Activated naive CD8-positive, alpha-beta T cell treated with anti-CD3 and anti-CD28 coated beads, Interleukin-2, amount 50 U/mL, for 16 hours (primary cell): ENCODE data around the gene RASA4.
A peak's percentile ranks its signal among the peaks of the same experiment; 100 is the strongest.
"Not testable (repeated sequence)": the region's sequence is repeated elsewhere in the genome, so short reads cannot be mapped to it uniquely, and the experiment has no call there.

Experiments
- DNase-seq: peaks from one replicate; pipeline ENCODE4 v3.0.0-alpha.2; 2020; ENCODE audit warnings: low read depth, low spot score

The RASA4 gene

GRCh38 chr7:102606848-102607247, 9.7 kb downstream of the RASA4 start:
- not testable (repeated sequence) for DNase-seq

- not testable (repeated sequence) for DNase-seq
Observed at GRCh38 chr7:102604431-102605145, 12.0 kb downstream of the RASA4 start.

DNA sequence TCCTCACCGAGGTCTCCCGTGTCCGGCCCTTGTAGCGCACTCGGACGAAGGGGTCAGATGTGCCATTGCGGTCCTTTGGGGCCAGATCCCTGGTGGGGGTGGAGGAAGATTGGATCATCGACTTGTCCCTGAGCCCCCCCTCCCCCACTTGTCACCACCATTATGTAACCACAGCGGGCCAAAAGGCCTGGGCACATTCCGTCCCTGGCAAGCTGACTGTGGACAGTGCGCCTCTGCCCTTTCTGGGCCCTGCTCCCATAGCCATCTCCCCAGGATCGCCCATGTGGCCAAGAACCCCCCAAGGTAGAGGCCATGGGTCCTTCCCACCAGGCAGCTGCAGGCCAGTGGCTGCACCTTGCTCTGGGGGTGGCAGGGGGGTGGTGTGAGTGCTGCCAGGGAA, 14.2 kb downstream of the RASA4 start:
- not testable (repeated sequence) for DNase-seq

DNA sequence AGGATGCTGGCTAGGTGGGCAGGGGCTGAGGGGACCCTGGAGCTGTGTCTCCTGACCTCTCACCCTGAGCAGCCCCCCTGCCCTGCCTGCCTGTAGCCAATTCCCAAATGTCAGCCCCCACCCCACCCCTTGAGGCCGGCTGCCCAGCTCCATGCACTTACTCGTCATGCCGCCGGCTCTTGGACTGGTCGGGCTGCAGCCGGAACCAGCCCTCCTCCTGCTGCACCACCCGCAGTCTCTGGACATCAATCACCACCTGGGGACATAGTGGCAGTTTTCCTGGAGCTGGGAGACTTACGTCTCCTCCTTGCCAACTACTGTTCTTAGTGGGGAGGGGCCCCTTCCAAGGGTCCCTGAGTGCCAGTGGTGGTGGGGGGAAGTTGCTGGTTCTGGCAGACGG, 16.9 kb downstream of the RASA4 start:
- DNase-seq = not testable (repeated sequence)

DNA sequence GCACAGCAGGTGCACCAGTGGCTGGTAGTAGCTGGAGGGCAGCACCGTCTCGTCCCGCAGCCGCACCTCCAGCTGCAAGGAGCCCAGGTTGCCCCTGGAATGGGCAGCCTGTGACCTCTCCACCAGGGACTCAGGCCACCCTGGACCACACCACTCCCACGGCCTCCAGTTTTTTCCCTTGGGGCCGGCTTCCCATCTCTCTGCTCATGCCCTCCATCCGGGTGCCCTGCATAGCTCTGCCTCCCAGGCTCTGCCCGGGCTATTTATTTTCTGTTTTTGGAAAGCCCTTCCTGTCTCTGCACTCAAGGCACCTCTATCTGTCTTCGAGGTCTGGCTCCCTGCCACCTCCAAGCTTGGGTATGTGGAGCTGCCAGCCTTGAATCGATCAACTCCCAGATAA, 20.5 kb downstream of the RASA4 start:
- not testable (repeated sequence) for DNase-seq

- DNase-seq = not testable (repeated sequence)
Observed at GRCh38 chr7:102593637-102594334, 22.8 kb downstream of the RASA4 start.

DNA sequence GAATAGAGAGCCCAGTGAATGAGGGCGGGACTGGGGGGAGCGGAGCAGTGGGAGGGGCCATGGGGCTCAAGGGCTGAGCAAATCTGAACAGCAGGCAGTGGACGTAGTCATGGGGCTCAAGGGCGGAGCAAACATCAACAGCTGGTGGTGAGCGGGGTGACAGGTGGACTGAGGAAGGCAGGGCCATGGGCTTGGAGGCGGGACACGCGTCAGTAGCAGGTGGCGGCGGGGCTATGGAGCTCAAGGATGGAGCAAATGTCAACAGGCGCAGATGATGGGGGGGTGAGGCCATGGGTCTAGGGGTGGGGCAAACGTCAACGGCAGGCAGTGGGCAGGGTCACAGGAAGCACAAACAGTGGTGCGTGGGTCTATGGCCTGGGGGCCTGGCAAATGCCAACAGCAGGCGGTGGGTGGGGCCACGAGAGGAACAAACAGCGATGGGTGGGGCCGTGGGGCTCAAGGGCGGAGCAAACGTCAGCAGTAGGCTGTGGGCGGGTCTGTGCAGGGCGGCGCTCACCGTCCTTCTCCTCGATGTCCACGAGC, 24.0 kb downstream of the RASA4 start:
- DNase-seq = not testable (repeated sequence)

- not testable (repeated sequence) for DNase-seq
Observed at GRCh38 chr7:102589857-102590256, 26.7 kb downstream of the RASA4 start.

GRCh38 chr7:102583495-102583894, 33.1 kb downstream of the RASA4 start:
- not testable (repeated sequence) for DNase-seq

DNA sequence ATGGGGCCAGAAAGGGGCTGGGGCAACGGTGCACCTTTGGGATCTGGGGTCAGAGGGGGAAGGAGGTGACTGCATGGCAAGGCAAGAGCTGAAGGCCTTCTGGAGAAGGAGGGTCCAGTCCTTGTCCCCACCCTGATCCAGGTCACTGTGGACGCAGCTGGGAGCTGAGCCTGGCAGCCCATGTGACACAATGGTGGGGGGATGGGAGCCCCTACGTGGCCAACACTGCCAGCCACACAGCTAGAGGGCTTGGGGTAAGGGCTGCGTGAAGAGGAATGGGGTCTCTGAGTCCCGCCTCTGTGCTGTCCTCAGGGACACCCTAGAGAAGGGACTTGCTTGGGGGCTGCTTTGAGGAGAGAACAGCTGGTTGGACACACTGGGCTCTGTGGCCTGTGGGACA, 34.8 kb downstream of the RASA4 start:
- DNase-seq = not testable (repeated sequence)

DNA sequence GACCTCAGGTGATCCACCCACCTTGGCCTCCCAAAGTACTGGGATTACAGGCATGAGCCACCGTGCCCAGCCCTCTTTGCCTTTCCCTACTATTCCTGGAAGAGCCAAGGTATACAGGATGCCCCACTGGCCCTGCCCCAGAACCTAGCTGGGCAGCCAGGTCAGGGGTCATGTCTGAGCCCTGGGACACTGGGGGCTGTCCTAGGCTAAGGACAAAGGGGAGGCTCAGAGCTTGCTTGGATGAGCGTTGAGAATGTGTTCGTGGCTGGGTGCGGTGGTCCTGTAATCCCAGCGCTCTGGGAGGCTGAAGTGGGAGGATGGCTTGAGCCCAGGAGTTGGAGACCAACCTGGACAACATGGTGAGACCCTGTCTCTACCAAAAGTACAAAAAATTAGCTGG, 38.1 kb downstream of the RASA4 start:
- DNase-seq = not testable (repeated sequence)

- not testable (repeated sequence) for DNase-seq
Observed at GRCh38 chr7:102577315-102578240, 39.0 kb downstream of the RASA4 start.

DNA sequence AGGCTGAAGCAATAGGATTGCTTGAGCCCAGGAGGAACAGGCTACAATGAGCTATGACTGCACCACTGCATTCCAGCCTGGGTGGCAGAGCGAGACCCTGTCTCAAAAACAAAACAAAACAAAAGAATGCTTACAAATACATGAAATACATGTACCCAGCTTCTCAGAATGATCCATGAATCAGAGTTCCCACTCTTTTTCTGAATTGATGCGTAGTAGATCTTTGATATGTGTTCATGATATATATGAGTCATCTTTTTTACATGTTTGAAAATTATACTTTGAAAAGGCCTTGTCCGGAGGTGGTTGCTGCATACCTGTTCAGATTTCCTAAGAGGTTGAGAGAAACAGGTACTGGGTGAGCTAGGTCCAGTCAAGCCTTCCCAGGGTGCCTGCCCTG, 40.2 kb downstream of the RASA4 start:
- DNase-seq = not testable (repeated sequence)

DNA sequence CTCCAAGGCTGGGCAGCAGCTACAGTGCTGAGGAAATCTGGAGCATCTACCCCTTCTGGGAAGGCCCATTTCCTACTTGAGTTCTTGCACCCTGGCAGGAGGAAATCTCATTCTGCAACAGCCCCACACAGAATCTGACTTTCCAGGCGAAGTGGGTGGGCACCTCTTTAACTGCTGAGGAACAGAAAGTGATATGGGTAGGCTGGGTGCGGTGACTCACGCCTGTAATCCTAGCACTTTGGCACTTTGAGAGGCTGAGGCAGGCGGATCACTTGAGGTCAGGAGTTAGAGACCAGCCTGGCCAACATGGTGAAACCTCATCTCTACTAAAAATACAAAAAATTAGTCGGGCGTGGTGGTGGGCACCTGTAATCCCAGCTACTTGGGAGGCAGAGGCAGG, 41.9 kb downstream of the RASA4 start:
- DNase-seq = not testable (repeated sequence)

GRCh38 chr7:102572261-102573239, 44.0 kb downstream of the RASA4 start, which contains the start of gene POLR2J3:
Gene POLR2J3, minus strand, starts transcription at chr7:102572583. Its CDS starts 62 bp downstream, at chr7:102572521.
- peak; percentile 97 for DNase-seq

DNA sequence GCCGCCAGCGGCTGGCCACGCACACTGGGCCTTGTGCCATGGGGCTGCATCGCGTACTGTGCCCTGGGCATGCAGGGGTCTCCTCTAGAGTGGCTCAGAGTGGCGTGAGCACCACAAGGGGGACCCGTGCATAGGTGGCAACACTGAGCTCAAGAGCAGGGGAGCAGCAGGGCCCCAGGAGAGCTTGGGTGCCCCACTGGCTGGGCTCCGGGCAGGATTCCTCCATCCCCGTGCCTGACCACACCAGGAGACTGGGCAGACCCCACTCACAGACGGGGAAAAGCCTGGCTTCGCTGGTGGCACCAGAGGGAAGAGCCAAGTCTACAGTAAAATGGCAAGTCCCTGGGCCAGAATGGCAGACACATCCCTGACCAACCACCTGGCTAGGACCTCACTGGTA, 47.9 kb downstream of the RASA4 start:
- not testable (repeated sequence) for DNase-seq

GRCh38 chr7:102550808-102551422, 65.6 kb downstream of the RASA4 start, which contains the start of gene SPDYE2:
Gene SPDYE2, plus strand, starts transcription at chr7:102551226. Its CDS starts 2,030 bp downstream, at chr7:102553256.
- not testable (repeated sequence) for DNase-seq

DNA sequence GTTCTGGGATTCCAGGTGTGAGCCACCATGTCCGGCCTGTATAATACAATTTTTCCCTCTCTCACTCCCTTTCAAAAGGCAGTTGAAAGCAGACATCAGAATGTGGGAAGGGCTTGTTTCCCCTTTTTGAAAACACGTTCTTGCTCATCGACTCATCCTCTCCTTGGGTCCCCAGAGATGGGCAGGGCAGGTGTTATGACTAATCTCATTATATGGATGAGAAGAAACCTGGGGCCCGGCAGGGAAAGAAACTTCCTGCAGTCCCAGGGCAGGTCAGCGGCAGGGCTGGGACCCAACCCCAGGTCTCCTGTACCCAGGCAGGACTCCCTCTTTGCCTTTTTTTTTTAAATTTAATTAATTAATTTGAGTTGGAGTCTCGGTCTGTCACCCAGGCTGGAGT, 70.2 kb downstream of the RASA4 start:
- not testable (repeated sequence) for DNase-seq

DNA sequence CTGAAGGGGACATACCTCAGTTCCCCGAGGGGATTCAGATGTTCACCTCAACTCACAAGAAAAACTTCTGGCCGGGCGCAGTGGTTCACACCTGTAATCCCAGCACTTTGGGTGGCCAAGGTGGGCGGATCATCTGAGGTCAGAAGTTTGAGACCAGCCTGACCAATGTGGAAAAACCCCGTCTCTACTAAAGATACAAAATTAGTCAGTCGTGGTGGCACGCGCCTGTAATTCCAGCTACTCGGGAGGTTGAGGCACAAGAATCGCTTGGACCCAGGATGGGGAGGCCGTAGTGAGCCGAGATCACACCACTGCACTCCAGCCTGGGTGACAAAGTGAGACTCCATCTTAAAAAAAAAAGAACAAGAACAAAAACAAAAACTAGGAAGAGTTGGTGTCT, 71.3 kb downstream of the RASA4 start:
- DNase-seq = not testable (repeated sequence)

GRCh38 chr7:102544372-102544771, 72.2 kb downstream of the RASA4 start:
- not testable (repeated sequence) for DNase-seq
